Measurements from ENCODE around the gene AMELX. TPM values are rescaled to one million over a fixed set of nuclear protein-coding genes. Genes with fewer than 3 reads are reported as not detected.

Gene AMELX
- total RNA-seq, 4 donors from 2014 or later = not detected

GRCh38 chrX:11267425-11267824 lies 25.8 kb upstream of the AMELX start:
- Histone ChIP-seq H3K4me1 (peaks cover 0 to 6% (median 0%) of the 10 kb centered on the region in 3 donors), H3K27me3 (no peaks in the 10 kb centered on the region), H3K27ac (no peak overlapping the region), H3K36me3 (no peaks in the 10 kb centered on the region), H3K9me3 (no peaks in the 10 kb centered on the region), H3K4me3 (no peak overlapping the region)
- TF ChIP-seq CTCF (IDR thresholded peaks at IDR 0.05) (no peak), POLR2A (IDR thresholded peaks at IDR 0.05) (no peak)
- intact Hi-C loops (cut with DNase I) = no loop called here
- no peak for DNase-seq
- 59 to 68% methylated on average over 2 to 3 of the region's 3 CpGs for WGBS, 2 donors

DNA sequence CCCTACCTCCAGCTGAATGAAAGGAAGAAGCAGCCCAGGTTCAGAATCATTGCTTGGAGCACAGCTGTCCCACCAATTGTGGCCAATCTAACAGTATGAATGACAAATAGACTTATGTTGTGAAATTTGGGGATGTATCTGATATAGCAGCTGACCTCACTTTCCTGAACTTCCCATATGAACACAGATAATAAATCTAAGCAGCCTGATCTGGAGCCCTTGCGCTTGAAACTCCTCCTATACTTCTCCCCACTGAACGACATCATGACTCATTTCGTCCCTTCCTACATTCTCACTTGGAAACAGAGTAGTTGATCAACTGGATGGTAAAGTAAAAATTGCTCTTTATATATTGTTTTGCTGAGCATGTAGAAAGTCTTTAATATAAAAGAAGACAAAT lies 24.2 kb upstream of the AMELX start:
- Histone ChIP-seq H3K9me3 (no peaks in the 10 kb centered on the region), H3K27ac (no peak overlapping the region), H3K27me3 (no peaks in the 10 kb centered on the region), H3K4me1 (peaks cover 0 to 6% (median 0%) of the 10 kb centered on the region in 3 donors), H3K4me3 (no peak overlapping the region), H3K36me3 (no peaks in the 10 kb centered on the region)
- 83 to 84% methylated on average over 3 of the region's 3 CpGs for WGBS, 2 donors
- TF ChIP-seq POLR2A (IDR thresholded peaks at IDR 0.05) (no peak), CTCF (IDR thresholded peaks at IDR 0.05) (no peak)
- intact Hi-C loops (cut with DNase I) = no loop called here
- DNase-seq = no peak

GRCh38 chrX:11269996-11270395 lies 23.2 kb upstream of the AMELX start:
- intact Hi-C loops (cut with DNase I) = no loop called here
- no peak for TF ChIP-seq POLR2A (IDR thresholded peaks at IDR 0.05)
- no peak for TF ChIP-seq CTCF (IDR thresholded peaks at IDR 0.05)
- H3K27me3 ChIP-seq = no peaks in the 10 kb centered on the region
- H3K9me3 ChIP-seq = no peaks in the 10 kb centered on the region
- no peak for DNase-seq
- peaks cover 0 to 6% (median 0%) of the 10 kb centered on the region in 3 donors for H3K4me1 ChIP-seq
- H3K27ac ChIP-seq = no peak overlapping the region
- H3K4me3 ChIP-seq = no peak overlapping the region
- 50 to 56% methylated on average over 3 of the region's 3 CpGs for WGBS, 2 donors
- H3K36me3 ChIP-seq = no peaks in the 10 kb centered on the region

DNA sequence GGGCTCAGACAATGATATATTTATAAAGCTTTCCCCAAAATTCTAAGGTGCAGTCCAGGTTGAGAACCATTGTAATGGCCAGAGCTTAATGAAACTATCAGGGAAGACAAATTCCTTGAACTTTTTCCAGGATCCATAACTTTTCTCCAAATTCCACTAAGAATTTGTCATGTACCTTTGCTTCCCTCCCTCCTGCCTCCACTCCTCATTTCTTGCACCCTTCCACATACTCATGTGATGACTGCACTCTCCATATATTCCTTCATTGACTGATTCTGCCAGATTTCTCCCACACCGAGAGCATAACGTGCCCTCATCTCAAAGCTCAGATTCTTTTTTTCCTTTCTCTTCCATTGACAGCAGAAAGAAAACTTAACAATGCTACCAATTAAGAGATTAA lies 20.9 kb upstream of the AMELX start:
- Histone ChIP-seq H3K4me3 (no peak overlapping the region), H3K36me3 (no peaks in the 10 kb centered on the region), H3K27ac (no peak overlapping the region), H3K9me3 (no peaks in the 10 kb centered on the region), H3K4me1 (peaks cover 0 to 6% (median 0%) of the 10 kb centered on the region in 3 donors), H3K27me3 (no peaks in the 10 kb centered on the region)
- WGBS, 2 donors = 52 to 74% methylated on average over 2 of the region's 2 CpGs
- no peak for DNase-seq
- no peak for TF ChIP-seq POLR2A (IDR thresholded peaks at IDR 0.05)
- no peak for TF ChIP-seq CTCF (IDR thresholded peaks at IDR 0.05)
- intact Hi-C loops (cut with DNase I) = no loop called here

DNA sequence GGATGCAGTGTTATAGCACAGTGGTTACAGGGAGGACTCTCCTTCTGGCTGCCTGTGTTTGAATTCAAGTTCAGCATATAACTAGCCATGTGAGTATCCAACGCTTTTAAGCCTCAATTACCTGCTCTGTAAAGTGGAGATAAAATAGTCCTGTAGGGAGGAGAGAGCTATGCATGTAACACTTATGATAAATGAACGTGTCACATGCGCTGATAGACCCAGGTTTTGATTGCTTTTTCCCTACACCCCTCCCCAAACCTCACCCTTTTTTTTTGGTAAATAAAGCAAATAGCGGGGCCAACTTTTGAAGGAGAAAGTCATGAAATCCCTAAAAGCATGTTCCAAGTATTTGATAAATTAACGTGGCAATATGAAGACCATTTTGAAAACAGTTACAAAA lies 20.4 kb upstream of the AMELX start:
- WGBS, 2 donors = 79 to 83% methylated on average over 4 to 5 of the region's 5 CpGs
- peaks cover 0 to 6% (median 0%) of the 10 kb centered on the region in 3 donors for H3K4me1 ChIP-seq
- H3K4me3 ChIP-seq = no peak overlapping the region
- no peaks in the 10 kb centered on the region for H3K9me3 ChIP-seq
- TF ChIP-seq POLR2A (IDR thresholded peaks at IDR 0.05) (no peak), CTCF (IDR thresholded peaks at IDR 0.05) (no peak)
- no peaks in the 10 kb centered on the region for H3K36me3 ChIP-seq
- H3K27ac ChIP-seq = no peak overlapping the region
- DNase-seq = no peak
- no peaks in the 10 kb centered on the region for H3K27me3 ChIP-seq
- intact Hi-C loops (cut with DNase I) = no loop called here
